ENCODE measurements around the gene EME2.

EME2 gene

GRCh38 chr16:1778200-1779179, 5.9 kb downstream of the EME2 start:
- no peak for FAIRE-seq

GRCh38 chr16:1779234-1779701, 6.7 kb downstream of the EME2 start:
- no peak for FAIRE-seq

DNA sequence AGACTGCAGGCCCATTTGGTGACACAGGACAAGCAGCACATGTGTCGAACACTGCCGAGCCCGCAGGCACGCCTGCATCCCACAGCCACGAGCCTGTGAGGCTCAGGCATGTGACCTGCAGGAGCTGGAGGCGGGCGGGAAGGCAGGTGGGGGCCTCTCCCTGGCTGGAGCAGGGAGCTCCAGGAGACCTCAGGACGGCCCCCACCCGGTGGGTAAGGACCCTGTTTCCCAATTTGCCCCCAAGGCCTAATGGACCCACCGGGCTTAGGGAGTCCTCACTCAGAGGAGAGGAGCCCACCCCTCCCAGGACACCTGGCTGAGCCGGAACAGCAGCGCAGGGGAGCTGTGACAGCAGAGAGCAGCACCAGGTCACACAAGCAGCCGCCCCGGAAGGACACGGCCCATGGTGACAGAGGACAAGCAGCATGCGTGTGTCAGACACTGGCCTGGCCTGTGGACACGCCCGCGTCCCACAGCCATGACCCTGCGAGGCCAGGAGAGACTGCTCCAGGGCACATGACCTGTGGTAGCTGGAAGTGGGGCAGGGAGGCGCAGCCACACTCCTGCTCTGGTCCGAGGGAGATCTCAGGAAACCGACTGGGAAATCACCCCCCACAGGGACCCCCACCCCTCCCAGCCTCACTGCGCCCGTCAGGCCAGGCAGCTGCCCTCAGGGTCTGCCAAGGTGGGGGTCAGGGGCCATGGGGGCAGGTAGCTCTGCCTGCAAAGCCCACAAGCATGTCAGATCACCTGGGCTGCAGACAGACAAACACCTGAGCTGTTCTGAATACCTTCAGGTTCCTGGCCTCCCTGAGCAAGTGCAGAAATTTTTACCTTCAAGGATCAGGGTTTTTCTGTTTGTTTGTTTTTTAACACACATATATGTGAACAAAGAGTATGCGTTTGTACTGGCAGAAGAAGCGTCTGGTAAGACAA, 7.4 kb downstream of the EME2 start:
- no peak for FAIRE-seq

DNA sequence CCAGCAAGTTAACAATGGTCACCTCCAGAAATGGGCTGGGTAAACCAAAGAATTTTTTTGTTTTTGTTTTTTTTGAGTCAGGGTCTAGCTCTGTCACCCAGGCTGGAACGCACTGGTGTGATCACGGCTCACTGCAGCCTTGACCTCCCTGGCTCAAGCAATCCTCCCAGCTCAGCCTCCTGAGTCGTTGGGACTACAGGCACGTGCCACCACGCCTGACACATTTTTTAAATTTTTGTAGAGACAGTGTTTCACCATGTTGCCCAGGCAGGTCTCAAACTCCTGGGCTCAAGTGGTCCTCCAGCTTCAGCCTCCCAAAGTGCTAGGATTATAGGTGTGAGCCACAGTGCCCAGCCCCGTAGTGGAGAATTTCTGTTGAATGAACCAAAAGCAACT, 8.1 kb downstream of the EME2 start:
- FAIRE-seq: no peak

DNA sequence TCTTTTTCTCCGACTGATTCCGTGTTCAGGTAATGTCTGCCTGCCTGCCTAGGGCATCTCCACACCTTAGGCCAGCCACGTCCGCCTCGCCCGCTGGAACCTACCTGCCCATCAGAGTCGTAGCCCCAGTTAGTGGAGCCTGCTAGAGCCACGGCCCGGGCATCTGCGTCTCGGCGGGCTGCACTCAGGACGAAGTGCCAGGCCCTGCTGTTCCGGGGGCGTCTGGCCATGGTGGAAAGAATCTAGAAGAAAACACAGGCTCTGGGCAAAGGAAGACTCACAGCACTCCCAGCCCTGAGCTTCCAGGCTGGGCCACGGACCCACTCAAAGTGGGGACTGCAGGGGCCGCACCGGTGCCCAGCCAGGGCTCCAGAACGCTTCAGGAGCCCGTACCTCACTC, 8.6 kb downstream of the EME2 start:
- no peak for FAIRE-seq

DNA sequence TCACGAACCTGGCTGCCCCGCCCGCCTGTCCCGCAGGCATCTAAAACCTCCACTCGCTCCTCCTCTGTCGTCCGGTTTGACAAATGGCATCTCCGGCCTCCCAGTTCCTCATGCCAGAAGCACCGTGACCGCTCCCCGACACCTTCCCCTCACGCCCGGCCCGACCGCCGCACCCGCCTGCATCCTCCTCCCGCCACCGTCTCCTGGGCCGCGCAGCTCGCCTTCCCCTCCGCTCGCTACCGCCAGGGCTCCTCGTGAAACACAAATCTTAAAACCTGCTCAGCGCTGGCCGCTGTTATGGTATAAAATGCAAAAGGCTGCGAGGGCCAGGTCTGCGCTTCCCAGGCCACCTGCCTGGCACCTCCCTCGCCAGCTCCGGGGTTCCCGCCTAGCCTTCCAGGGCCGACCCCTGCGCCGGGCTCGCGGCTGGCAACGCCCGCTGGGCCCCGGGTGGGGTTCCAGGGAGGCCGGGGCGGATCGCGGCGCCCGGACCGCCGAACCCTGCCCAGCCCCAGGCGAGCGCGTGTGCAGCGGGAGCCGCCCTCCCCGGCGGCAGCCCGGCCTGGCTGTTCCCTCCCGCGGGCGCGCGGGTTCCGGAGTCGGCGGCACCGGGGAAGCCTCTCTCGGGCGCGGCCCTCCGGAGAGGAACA, 9.3 kb downstream of the EME2 start:
- FAIRE-seq: no peak

DNA sequence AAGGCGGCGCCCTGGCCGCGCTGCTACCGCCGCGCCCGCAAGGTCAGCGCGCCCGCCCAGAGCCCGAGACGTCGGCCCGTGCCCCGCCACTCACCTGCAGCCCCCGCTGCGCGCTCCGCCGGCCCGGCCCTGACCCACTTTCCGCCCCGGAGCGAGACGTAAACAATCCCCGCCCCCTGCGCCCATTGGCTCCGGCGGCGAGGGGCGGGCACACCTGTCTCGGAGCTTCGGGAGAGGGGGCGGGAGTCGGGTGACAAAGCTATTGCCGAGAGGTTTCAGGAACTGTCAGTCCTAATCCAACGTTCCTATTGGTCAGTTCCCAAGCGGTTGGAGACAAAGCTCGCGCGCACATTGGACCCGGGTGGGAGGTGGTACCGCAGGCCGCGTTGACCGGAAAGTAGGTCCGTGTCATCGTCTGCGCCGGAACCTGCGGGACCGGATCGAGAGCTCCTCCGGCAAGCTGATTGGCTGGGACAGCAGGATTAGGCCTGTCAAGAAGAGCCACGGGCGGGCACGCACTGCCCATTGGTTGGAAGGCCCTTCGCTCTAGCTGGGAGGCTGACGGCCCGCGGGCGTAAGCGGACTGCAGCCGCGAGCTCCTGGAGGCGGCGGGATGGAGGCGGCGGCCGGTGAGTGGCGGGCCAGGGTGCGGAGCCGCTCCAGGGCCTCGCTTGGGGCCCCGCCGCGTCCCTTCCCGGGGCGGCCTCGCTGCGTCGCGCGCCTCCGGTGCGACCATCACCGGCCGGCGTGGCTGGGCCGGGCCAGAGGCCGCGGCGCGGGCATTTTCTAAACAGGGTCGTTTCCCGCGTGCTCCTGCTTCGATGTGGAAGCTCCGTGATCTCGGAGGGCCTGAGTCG, 10.0 kb downstream of the EME2 start, which contains the start of the genes NUBP2 and SPSB3:
Gene NUBP2 (plus strand): TSS at position 553 of the 857 bp plus-strand sequence. CDS start 61 bp downstream, at position 614.
Gene SPSB3 (minus strand): TSS at position 164 of the 857 bp plus-strand sequence. CDS start 1,088 bp downstream, outside the sequence.
- FAIRE-seq: peak; percentile 99

DNA sequence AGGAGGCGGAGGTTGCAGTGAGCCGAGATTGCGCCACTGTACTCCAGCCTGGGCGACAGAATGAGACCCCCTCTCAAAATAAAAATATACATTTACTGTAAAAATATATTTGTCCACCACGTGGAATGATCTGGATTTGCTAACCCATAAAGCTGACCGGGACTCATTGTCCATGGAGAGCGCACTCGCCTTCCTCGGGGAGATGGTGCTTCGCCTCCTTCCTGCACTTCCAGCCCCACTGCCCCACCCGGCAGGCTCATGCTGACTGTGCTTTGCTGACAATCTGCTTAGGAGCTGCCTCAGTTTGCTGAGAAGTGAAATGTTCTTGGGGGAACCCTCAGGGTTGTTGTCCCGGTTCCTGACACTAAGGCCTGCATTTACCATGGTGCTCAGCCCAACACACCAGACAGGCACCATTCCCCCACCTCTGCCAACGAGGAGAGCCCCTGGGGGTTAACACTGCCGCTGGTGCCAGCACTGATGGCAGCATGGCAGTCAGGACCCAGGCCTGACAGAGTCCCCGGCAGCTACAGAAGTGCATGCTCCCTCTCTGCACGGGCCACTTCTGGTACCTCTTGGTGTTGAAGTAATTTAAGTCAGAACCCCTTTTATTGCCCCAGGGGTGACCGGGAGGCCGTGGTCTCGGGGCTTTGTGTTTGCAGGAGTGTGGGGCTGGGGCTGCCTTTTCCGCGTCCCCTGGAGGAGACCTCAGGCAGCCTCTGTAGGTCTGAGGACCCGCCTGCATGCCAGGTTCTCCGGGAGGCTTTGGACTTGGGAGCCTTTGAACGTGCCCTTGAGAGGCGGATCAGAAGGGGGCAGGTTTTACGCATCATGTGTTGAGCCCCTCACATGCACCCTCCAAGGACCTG, 12.6 kb downstream of the EME2 start:
- FAIRE-seq: no peak

DNA sequence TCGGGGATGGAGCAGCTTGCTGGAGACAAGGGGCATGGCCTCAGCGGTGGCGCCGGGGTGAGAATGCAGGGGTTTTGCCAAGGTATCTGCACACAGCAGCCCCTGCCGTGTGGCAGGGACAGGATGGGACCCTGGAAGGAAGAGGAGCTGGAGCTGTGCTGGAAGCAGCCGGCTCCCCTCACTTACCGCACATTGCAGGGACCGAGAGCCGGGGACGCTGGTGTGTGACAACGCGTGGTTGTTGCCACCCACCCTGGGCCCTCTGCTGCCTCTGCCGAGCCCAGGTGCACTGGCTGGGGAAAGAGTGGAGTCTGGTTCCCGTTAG, 13.2 kb downstream of the EME2 start:
- no peak for FAIRE-seq

- no peak for FAIRE-seq
These were observed 13.8 kb downstream of the EME2 start for GRCh38 chr16:1786242-1787055.

- FAIRE-seq: no peak
These were observed 14.4 kb downstream of the EME2 start for GRCh38 chr16:1787056-1787321.

DNA sequence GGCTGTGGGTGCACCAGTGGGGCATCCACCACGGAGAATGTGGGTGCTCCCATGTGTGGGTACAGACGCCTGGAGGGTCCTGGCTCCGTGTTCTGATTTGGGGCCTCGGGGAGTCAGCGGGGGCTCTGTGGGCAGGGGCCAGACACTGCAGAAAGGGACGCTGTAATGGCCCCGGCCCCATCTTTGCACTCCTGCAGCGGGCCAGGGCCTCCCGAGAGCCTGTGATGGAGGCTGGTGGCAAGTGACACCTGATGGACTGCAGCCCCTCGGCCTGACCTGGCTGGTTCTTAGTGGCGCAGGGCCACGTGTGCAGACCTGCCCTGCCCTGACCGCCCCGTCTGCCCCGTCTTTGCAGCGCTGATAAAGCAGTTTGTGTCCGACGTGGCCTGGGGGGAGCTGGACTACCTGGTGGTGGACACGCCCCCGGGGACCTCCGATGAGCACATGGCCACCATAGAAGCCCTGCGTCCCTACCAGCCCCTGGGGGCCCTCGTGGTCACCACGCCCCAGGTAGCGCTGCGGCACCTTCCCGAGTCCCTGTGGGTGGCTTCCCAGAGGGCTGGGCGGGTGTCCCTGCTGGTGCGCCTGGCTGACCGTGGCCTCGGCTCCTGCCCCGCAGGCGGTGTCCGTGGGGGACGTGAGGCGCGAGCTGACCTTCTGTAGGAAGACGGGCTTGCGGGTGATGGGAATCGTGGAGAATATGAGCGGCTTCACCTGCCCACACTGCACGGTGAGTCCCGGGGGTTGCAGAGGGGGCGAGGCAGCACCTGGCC, 14.9 kb downstream of the EME2 start:
- FAIRE-seq: no peak

GRCh38 chr16:1788095-1788707, 15.6 kb downstream of the EME2 start:
- FAIRE-seq: no peak

GRCh38 chr16:1788708-1789100, 16.1 kb downstream of the EME2 start:
- FAIRE-seq: no peak

DNA sequence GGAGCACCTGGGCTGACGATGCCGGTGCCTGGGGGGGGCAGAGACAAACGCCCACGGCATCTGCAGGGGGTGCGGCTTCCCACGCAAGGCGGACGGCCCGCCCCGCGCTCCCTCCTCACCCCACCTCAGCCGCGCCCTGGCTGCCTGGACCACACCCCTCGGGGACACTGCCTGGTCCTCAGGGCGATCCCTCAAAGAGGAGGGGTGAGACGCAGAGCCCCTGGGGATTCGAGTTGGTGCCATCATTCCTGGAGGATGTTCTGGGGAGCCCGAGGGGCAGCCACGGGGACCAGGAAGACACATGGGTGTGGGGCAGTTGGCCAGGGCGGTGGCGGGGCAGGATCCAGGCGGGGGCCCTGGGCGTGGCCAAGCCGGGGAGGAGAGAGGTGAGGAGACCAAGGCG, 17.0 kb downstream of the EME2 start:
- no peak for FAIRE-seq

GRCh38 chr16:1790261-1790610, 17.6 kb downstream of the EME2 start:
- no peak for FAIRE-seq

DNA sequence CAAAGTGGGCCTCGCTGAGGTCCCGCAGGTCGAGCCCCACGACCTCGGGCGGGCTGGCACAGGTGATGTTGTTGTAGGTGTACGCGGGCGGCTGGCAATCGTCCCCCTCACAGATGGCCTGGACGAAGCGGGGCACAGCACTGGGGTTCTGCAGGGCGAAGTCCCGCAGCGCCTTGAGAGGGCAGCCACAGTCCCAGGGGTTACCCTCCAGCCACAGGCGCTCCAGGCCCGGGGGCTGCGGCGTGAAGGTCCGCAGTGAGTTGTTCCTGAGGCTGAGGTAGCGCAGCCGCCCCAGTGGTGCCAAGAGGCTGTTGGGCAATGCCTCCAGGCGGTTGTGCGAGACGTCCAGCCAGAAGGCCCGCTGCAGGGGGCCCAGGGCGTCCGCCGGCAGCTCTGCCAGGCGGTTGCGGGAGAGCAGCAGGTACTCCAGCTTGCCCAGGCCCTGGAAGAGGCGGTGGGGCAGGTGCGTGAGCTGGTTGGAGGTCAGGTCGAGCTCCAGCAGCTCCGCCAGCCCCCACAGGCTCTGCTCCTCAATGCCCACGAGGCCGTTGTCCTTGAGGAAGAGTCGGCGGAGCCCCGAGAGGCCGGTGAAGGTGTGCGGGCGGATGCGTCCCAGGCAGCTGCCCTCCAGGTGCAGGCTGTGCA, 18.1 kb downstream of the EME2 start:
- FAIRE-seq: no peak

GRCh38 chr16:1791256-1791942, 18.8 kb downstream of the EME2 start:
- FAIRE-seq: no peak
